GM23338 (cell line): ENCODE measurements around the gene BLM. TPM values are rescaled to one million over a fixed set of nuclear protein-coding genes. Genes with fewer than 3 reads are reported as not detected.
"Not testable (repeated sequence)": the region's sequence is repeated elsewhere in the genome, so short reads cannot be mapped to it uniquely, and the experiment has no call there.

ENCODE experiments used
- ATAC-seq: fragments of 200-7000 bp; cut with Tn5 transposase; 3 replicates; pipeline ENCODE4 v1.9.1; 2020
- DNase-seq: peaks from one replicate; pipeline ENCODE4 v3.0.0-alpha.2; 2015; ENCODE audit warnings: low spot score
- H2AFZ ChIP-seq: fragments of 200-600 bp; sonication (generic); 2 replicates; pipeline ENCODE4 v1.8.0; 2016; ENCODE audit warnings: antibody characterized with exemption, mild to moderate bottlenecking, moderate library complexity
- H3F3A ChIP-seq: fragments of 200-600 bp; sonication (generic); replicated peaks from 2 replicates; pipeline ENCODE4 v1.8.0; 2017; ENCODE audit warnings: antibody characterized with exemption, mixed run types, low read depth
- H3K27ac ChIP-seq: fragments of 200-600 bp; sonication (generic); 2 replicates; pipeline ENCODE4 v1.6.1; 2016; ENCODE audit warnings: low read depth
- H3K27me3 ChIP-seq: fragments of 200-600 bp; sonication (generic); 2 replicates; pipeline ENCODE4 v1.8.0; 2016; ENCODE audit warnings: mild to moderate bottlenecking, mixed run types, moderate library complexity; ENCODE audit not compliant: insufficient read depth
- H3K36me3 ChIP-seq: fragments of 200-600 bp; sonication (generic); 2 replicates; pipeline ENCODE4 v1.8.0; 2016; ENCODE audit warnings: mild to moderate bottlenecking; ENCODE audit not compliant: insufficient read depth
- H3K4me1 ChIP-seq: fragments of 200-600 bp; sonication (generic); 2 replicates; pipeline ENCODE4 v1.8.0; 2016; ENCODE audit warnings: mild to moderate bottlenecking, moderate library complexity; ENCODE audit not compliant: insufficient read depth
- H3K4me2 ChIP-seq: fragments of 200-600 bp; sonication (generic); 2 replicates; pipeline ENCODE4 v1.7.1; 2017; ENCODE audit warnings: mixed run types
- H3K4me3 ChIP-seq: fragments of 200-600 bp; sonication (generic); 2 replicates; pipeline ENCODE4 v1.6.1; 2016; ENCODE audit warnings: mixed run types
- H3K79me2 ChIP-seq: fragments of 200-600 bp; sonication (generic); replicated peaks from 2 replicates; pipeline ENCODE4 v1.8.0; 2017; ENCODE audit warnings: mild to moderate bottlenecking; ENCODE audit not compliant: insufficient read depth
- H3K9me2 ChIP-seq: fragments of 200-600 bp; sonication (generic); 2 replicates; pipeline ENCODE4 v1.8.0; 2017; ENCODE audit not compliant: insufficient read depth
- H4K20me1 ChIP-seq: fragments of 200-600 bp; sonication (generic); replicated peaks from 2 replicates; pipeline ENCODE4 v1.8.0; 2017; ENCODE audit warnings: mild to moderate bottlenecking; ENCODE audit not compliant: insufficient read depth
- H3K27ac Mint-ChIP-seq: 2 replicates; pipeline ENCODE4 v1.8.0; 2020; ENCODE audit warnings: inconsistent platforms, mild to moderate bottlenecking, moderate library complexity, mixed read lengths
- H3K27me3 Mint-ChIP-seq: 3 replicates; pipeline ENCODE4 v1.8.0; 2022; ENCODE audit warnings: low read depth, mild to moderate bottlenecking, moderate library complexity, mixed read lengths, inconsistent platforms; ENCODE audit not compliant: insufficient read depth, poor library complexity
- H3K36me3 Mint-ChIP-seq: 3 replicates; pipeline ENCODE4 v1.8.0; 2021; ENCODE audit warnings: low read depth, mild to moderate bottlenecking, inconsistent platforms, moderate library complexity, mixed read lengths
- H3K4me1 Mint-ChIP-seq: 3 replicates; pipeline ENCODE4 v1.8.0; 2020; ENCODE audit warnings: mild to moderate bottlenecking, inconsistent platforms, mixed read lengths
- H3K4me3 Mint-ChIP-seq: 3 replicates; pipeline ENCODE4 v1.8.0; 2021; ENCODE audit warnings: moderate library complexity, mild to moderate bottlenecking, inconsistent platforms, mixed read lengths
- H3K9me3 Mint-ChIP-seq: 3 replicates; pipeline ENCODE4 v1.8.0; 2020; ENCODE audit warnings: moderate library complexity, mild to moderate bottlenecking, inconsistent platforms, mixed read lengths
- CREB1 ChIP-seq: fragments of 250-450 bp; sonication (Bioruptor Pico); IDR thresholded peaks from 2 replicates; pipeline ENCODE4 v1.5.0; 2020; ENCODE audit warnings: low read depth, mild to moderate bottlenecking, moderate library complexity
- NANOG ChIP-seq: IDR thresholded peaks from 2 replicates; pipeline ENCODE4 v1.6.1; 2016; ENCODE audit warnings: antibody characterized with exemption, borderline replicate concordance
- POLR2AphosphoS5 ChIP-seq: IDR thresholded peaks from 2 replicates; pipeline ENCODE4 v1.6.1; 2016; ENCODE audit warnings: antibody characterized with exemption, low read depth
- REST ChIP-seq: IDR thresholded peaks from one replicate; pipeline ENCODE4 v1.6.1; 2018; ENCODE audit warnings: antibody characterized with exemption; ENCODE audit not compliant: unreplicated experiment
- ZNF331 ChIP-seq: fragments of 250-450 bp; sonication (Bioruptor Pico); IDR thresholded peaks from 2 replicates; pipeline ENCODE4 v1.5.0; 2020; ENCODE audit warnings: low read depth, mild to moderate bottlenecking, moderate library complexity
- polyA plus RNA-seq: library from polyadenylated mRNA; unstranded; fragments of >200 nt; fragmentation: Nextera tagmentation; extraction: Ambion mirVana; gene quantifications from 2 replicates; pipeline ENCODE4 v1.2.1, GENCODE V29; 2016
- total RNA-seq: library from RNA; depleted of rRNA; stranded (reverse); fragments of >200 nt; shearing (Covaris generic); gene quantifications from 2 replicates; pipeline ENCODE4 v1.2.3, GENCODE V29; 2014

BLM gene
- total and polyA plus RNA-seq, 2 experiments from 2014 or later: 43.1 to 43.3 TPM

- TF ChIP-seq ZNF331 (CRISPR knock-in tag) (no peak), NANOG (no peak), POLR2AphosphoS5 (no peak), CREB1 (CRISPR knock-in tag) (no peak), REST (no peak)
These were observed 106.4 kb downstream of the BLM start (continued) for GRCh38 chr15:90823455-90823974.

- H3K9me2 ChIP-seq, H3K4me3 Mint-ChIP-seq, H3K4me1 Mint-ChIP-seq, H3K4me2 ChIP-seq, H3K79me2 ChIP-seq, H3K27me3 Mint-ChIP-seq, H4K20me1 ChIP-seq, ATAC-seq, H3K36me3 Mint-ChIP-seq, H3K4me1 ChIP-seq, H3F3A ChIP-seq, H3K27me3 ChIP-seq, DNase-seq, H3K27ac Mint-ChIP-seq, H3K27ac ChIP-seq, H3K4me3 ChIP-seq, H3K36me3 ChIP-seq: not testable (repeated sequence)
- H2AFZ ChIP-seq: 0 out of 2 replicates have a peak overlapping the region, but pooled peaks have one; percentile 43
- H3K9me3 Mint-ChIP-seq: peaks cover 11% of the 10 kb centered on the region; the same call in 2 of the 3 replicates
These were observed 108.2 kb downstream of the BLM start for GRCh38 chr15:90825115-90825899.

GRCh38 chr15:90826206-90826885 is 109.2 kb downstream of the BLM start:
- H4K20me1 ChIP-seq, H3K27me3 ChIP-seq, H3K36me3 Mint-ChIP-seq, H3K27me3 Mint-ChIP-seq, DNase-seq, ATAC-seq, H3K36me3 ChIP-seq, H3K4me1 Mint-ChIP-seq, H3K27ac Mint-ChIP-seq, H3F3A ChIP-seq, H3K27ac ChIP-seq, H3K4me2 ChIP-seq, H3K4me1 ChIP-seq, H3K9me2 ChIP-seq, H3K79me2 ChIP-seq, H3K4me3 ChIP-seq, H3K4me3 Mint-ChIP-seq: not testable (repeated sequence)
- H2AFZ ChIP-seq: peak overlapping the region; percentile 81
- H3K9me3 Mint-ChIP-seq: peaks cover 11% of the 10 kb centered on the region; the same call in 2 of the 3 replicates
